NK-92 (cell line): ENCODE measurements around the gene TAF8.
"Not testable (repeated sequence)": the region's sequence is repeated elsewhere in the genome, so short reads cannot be mapped to it uniquely, and the experiment has no call there.

Source experiments
- DNase-seq: peaks from one replicate; lab custom pipeline; 2025; ENCODE audit not compliant: unreplicated experiment; lab: John Stamatoyannopoulos, UW

TAF8 gene

GRCh38 chr6:42050297-42051267, at the start of gene TAF8:
Gene TAF8, plus strand, starts transcription at chr6:42050524. Its CDS starts 18 bp downstream, at chr6:42050542.
- DNase-seq = peak; percentile 46

DNA sequence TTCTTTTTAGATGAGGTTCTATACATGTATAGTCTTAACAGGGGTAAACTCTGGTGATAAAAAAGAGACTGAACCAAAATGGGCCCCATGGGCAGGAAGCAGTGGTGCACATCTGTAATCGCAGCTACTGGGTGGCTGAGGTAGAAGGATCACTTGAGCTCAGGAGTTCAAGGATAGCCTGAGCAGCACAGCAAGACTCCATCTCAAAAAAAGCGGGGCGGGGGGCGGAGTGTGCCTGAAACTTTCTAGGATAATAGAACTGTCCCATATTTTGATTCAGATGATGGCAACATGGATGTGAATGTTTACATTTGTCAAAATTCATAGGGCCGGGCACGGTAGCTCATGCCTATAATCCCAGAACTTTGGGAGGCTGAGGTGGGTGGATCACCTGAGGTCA, 48.8 kb upstream of the TAF8 start:
- DNase-seq = no peak

GRCh38 chr6:42003658-42004057, 46.7 kb upstream of the TAF8 start:
- not testable (repeated sequence) for DNase-seq

DNA sequence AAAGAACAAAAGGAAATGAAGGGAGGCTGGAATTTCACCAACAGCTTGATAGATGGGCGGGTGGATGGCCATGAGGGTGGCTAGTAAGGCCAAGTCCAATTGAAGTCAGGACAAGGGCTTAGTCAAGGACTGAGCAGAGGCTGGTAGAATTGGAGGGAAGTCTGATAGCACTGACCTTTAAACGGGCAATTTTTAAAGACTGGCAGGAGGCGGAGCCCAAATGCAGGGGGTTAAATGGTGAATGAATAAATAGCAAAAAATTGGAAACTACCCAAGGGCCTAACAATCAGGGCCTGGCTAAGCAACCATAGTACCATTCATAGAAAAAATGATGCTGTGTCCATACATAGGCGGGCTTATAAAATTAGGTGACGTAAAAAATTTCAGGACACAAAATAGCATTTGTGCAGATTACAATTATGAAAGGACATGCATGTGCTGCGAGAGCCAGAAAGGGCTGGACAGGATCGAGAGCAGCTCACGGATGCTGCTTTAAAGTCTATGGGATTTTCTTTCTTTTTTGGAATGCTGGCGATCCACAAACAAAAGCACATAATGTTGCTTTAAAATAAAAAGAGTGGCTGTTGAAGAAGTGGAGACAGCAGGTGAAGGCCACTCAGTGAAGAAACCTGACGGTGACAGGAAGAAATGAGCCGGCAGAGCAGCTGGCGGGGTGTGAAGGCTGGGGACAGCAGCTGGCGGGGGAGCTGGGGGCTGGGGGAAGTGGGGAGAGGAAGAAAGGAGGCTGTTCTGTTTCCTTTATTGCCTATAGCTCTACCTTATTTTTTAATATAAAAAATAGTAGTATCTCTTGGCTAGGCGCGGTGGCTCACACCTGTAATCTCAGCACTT, 42.8 kb upstream of the TAF8 start:
- no peak for DNase-seq

- not testable (repeated sequence) for DNase-seq
Observed at GRCh38 chr6:42008138-42008528, 42.2 kb upstream of the TAF8 start.

- no peak for DNase-seq
Observed at GRCh38 chr6:42009844-42010184, 40.5 kb upstream of the TAF8 start.

GRCh38 chr6:42010185-42010891, 40.0 kb upstream of the TAF8 start:
- DNase-seq = no peak

- no peak for DNase-seq
Observed at GRCh38 chr6:42010909-42011308, 39.4 kb upstream of the TAF8 start.

DNA sequence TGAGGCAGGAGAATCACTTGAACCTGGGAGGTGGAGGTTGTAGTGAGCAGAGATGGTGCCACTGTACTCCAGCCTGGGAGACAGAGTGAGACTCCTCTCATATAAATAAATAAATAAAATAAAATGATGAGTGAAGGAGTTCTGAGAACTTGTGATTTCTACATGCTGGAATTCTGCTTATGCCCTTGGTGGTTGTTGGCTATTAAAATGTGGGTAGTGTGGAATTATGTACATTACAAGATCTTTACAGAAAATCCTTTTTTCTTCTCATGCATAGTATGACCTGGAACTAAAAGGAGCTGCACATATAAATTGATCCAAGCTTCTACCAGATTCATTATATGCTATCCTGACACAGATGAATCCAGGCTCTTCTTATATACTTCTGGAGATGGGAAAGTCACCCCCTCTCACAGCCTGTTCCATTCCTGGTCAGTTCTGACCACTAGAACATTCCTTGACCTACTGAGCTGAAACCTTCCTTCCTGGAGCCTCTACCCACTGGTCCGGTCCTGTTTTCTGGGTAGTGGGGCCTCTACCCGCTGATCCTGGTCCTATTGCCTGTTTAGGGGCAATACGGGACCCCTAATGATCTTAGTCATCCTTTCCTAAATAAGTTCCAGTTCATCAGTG, 37.7 kb upstream of the TAF8 start:
- no peak for DNase-seq

- DNase-seq = no peak
Observed at GRCh38 chr6:42013134-42013516, 37.2 kb upstream of the TAF8 start.

DNA sequence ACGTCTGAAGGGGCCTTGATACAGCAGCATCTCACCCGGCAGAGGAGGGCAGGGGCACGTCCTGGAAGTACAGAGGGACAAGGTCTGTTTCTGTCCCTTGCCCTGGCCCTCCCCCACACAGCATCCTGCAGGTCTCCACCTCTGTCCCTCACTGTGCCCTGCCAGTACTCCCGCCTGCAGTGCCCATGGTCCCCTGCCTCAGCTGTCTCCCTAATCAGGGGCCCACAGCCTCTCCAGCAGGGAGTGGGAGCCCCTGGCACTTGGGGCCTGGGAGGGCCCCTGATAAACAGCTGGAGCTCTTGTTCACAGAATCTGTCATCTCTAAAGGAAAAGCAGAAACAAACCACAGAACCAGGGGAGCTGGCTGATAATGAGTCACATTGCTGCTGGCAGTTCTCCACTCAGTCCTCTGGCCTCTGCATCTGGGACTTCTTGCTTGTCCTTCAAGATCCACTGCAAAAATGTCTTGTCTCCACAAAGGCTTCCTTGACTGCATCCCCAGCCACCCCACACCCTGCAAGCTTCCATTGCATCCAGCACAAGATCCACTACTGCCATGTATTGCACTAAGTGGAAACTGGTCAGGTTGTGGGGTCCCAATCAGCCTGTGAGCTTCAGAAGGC, 33.2 kb upstream of the TAF8 start:
- no peak for DNase-seq

DNA sequence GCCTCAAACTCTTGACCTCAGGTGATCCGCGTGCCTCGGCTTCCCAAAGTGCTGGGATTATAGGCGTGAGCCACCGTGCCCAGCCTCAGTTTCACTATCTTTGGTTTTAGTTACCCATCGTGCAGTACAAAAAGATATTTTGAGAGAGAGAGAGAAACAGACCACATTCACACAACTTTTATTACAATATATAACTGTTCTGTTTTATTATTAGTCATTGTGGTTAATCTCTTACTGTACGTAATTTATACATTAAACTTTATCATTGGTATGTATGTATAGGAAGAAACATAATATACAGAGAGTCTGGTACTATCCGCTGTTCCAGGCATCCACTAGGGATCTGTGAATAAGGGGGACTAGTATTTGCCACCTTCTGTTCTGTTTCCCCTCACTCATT, 29.4 kb upstream of the TAF8 start:
- DNase-seq = no peak

DNA sequence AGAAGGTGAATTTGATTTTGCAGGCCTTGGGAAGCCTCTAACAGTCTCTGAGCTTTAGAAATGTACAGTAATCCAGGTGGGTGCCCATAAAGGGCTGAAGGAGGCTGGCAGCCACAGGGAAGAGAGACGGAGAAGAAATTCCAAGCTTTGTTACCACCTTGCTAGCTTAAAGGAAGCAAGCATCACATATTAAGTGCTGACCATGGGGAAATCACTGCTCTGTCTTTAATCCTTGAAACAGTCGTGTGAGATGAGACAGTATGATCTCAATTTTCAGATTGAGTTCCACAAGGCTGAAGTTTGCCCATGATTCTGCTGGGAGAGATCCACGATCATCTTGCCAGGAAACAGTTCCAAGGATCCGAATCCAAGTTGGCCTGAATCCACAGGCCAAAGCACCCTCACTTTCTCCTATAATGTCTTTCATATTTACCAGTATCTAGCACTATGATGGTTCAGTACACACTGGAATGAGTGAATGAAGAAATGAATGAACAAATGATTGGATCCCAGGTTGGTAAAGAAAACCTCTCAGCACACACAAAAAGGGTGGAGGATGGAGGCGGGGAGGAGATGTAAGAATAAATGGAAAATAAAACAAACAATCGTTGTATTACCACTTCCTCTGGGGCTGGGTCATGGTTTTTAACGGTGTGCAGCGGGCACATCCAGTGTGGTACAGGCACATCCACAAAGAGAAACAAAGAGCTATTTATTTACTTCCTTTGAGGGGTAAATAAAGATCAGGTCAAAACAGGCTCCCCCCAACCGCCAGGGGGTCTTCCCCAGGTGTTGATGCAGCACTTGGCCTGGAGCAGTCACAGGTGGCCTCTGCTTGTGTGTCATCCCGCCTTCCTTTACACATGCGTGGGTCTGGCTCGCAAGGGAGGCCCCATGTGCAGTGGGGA, 28.2 kb upstream of the TAF8 start:
- no peak for DNase-seq

GRCh38 chr6:42022755-42023384, 27.5 kb upstream of the TAF8 start:
- no peak for DNase-seq

- DNase-seq = no peak
Observed at GRCh38 chr6:42025066-42025844, 25.1 kb upstream of the TAF8 start.

DNA sequence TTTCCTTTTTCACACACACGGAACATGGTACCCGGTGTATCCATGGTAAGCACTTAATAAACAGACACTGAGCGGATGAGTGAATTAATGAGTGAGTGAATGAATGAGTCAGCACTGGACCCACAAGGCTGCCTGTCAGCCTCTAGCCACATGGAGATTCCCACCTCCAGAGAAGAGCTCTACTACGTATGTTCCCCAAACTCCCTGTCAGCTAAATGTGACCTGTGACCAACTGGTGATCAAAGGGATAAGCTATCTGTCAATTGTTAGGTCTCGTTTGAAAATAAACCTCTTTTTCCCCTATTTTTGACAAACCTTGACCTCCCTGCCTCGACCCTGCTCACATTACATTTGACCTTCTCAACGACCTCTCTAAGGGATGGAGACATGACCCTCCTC, 24.5 kb upstream of the TAF8 start:
- DNase-seq = no peak

DNA sequence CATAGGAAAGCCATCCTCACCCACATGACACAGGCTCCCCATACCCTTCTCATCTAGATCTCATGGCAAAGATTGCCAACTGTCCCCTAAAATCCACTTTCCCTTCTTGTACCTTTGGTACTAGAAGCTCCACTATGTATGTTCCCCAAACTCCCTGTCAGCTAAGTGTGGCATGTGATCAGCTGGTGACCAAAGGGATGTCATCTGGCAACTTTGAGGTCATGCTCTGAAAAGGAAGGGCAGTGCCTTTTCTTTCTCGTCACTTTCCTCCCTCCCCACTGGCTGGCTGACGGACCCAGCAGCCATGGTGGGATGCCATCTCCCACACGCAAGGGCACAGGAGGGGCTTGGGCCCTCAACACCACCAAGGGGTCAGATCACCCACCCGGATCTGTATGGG, 23.8 kb upstream of the TAF8 start:
- DNase-seq = no peak
